WTC11 (cell line): ENCODE results near the gene ATF7. TPM values are rescaled to one million over a fixed set of nuclear protein-coding genes. Genes with fewer than 3 reads are reported as not detected.

Experiments
- ATAC-seq: fragments of 200-7000 bp; cut with Tn5 transposase; 2 replicates; pipeline ENCODE4 v1.10.0; 2021; ENCODE audit warnings: mild to moderate bottlenecking, moderate library complexity
- CTCF ChIA-PET: fragments of 300-600 bp; sonication (Branson Sonifier 250); formaldehyde crosslinking; loops from one replicate; lab custom pipeline; 2021; ENCODE audit warnings: antibody characterized with exemption; lab: Charles Lee
- POLR2A ChIA-PET: fragments of 350-600 bp; sonication (Branson Sonifier 250); formaldehyde crosslinking; loops from one replicate; lab custom pipeline; 2021; ENCODE audit warnings: antibody characterized with exemption; lab: Charles Lee
- DNase-seq: peaks from one replicate; pipeline ENCODE4 v3.0.0; 2021; ENCODE audit warnings: low spot score
- H3K27ac Mint-ChIP-seq: 2 replicates; pipeline ENCODE4 v1.8.0; 2021; ENCODE audit warnings: mixed read lengths
- H3K27me3 Mint-ChIP-seq: 2 replicates; pipeline ENCODE4 v1.8.0; 2021; ENCODE audit warnings: low read depth, mild to moderate bottlenecking, moderate library complexity, mixed read lengths
- H3K36me3 Mint-ChIP-seq: 2 replicates; pipeline ENCODE4 v1.8.0; 2021; ENCODE audit warnings: mixed read lengths
- H3K4me1 Mint-ChIP-seq: 2 replicates; pipeline ENCODE4 v1.8.0; 2022; ENCODE audit warnings: mixed read lengths
- H3K4me3 Mint-ChIP-seq: 2 replicates; pipeline ENCODE4 v1.8.0; 2021; ENCODE audit warnings: mild to moderate bottlenecking, moderate library complexity, mixed read lengths
- H3K9me3 Mint-ChIP-seq: 2 replicates; pipeline ENCODE4 v1.8.0; 2021; ENCODE audit warnings: mixed read lengths
- AFF4 ChIP-seq: sonication (generic); formaldehyde crosslinking; IDR thresholded peaks from 2 replicates; pipeline ENCODE4 v1.8.1; 2023; ENCODE audit warnings: mild to moderate bottlenecking, missing genetic modification reagents, borderline replicate concordance
- ATF2 ChIP-seq: sonication (generic); formaldehyde crosslinking; IDR thresholded peaks from 2 replicates; pipeline ENCODE4 v1.8.1; 2022; ENCODE audit warnings: low read depth, missing genetic modification reagents, borderline replicate concordance
- CBFB ChIP-seq: sonication (generic); formaldehyde crosslinking; IDR thresholded peaks from 2 replicates; pipeline ENCODE4 v1.8.1; 2022; ENCODE audit warnings: mild to moderate bottlenecking, low read depth, missing genetic modification reagents
- CREM ChIP-seq: sonication (generic); formaldehyde crosslinking; IDR thresholded peaks from 2 replicates; pipeline ENCODE4 v1.8.1; 2022; ENCODE audit warnings: mild to moderate bottlenecking, missing genetic modification reagents, moderate library complexity
- ESRRA ChIP-seq: sonication (generic); formaldehyde crosslinking; IDR thresholded peaks from 2 replicates; pipeline ENCODE4 v1.8.1; 2022; ENCODE audit warnings: mild to moderate bottlenecking, missing genetic modification reagents, borderline replicate concordance
- GABPB1 ChIP-seq: sonication (generic); formaldehyde crosslinking; IDR thresholded peaks from 2 replicates; pipeline ENCODE4 v1.8.1; 2023; ENCODE audit warnings: mild to moderate bottlenecking, missing genetic modification reagents
- GTF2I ChIP-seq: fragments of 250-450 bp; sonication (Bioruptor Pico); conservative IDR thresholded peaks from 2 replicates; pipeline ENCODE4 v1.4.0; 2021; ENCODE audit warnings: mild to moderate bottlenecking
- HMGXB4 ChIP-seq: sonication (generic); formaldehyde crosslinking; IDR thresholded peaks from 2 replicates; pipeline ENCODE4 v1.8.1; 2023; ENCODE audit warnings: mild to moderate bottlenecking, moderate library complexity, missing genetic modification reagents
- IRF1 ChIP-seq: sonication (generic); formaldehyde crosslinking; IDR thresholded peaks from 2 replicates; pipeline ENCODE4 v1.8.0; 2023; ENCODE audit warnings: missing genetic modification reagents
- JAZF1 ChIP-seq: fragments of 250-450 bp; sonication (Bioruptor Pico); IDR thresholded peaks from 2 replicates; pipeline ENCODE4 v1.9.0; 2021; ENCODE audit warnings: moderate library complexity, mild to moderate bottlenecking, inconsistent platforms
- KAT7 ChIP-seq: sonication (generic); formaldehyde crosslinking; IDR thresholded peaks from 2 replicates; pipeline ENCODE4 v1.8.1; 2023; ENCODE audit warnings: missing genetic modification reagents, mild to moderate bottlenecking, borderline replicate concordance
- PRDM15 ChIP-seq: sonication (generic); formaldehyde crosslinking; IDR thresholded peaks from 2 replicates; pipeline ENCODE4 v1.8.0; 2022; ENCODE audit warnings: missing genetic modification reagents
- PRRX2 ChIP-seq: fragments of 250-450 bp; sonication (Bioruptor Pico); IDR thresholded peaks from 2 replicates; pipeline ENCODE4 v1.8.0; 2021; ENCODE audit warnings: mild to moderate bottlenecking
- RELA ChIP-seq: sonication (generic); formaldehyde crosslinking; IDR thresholded peaks from 2 replicates; pipeline ENCODE4 v1.8.1; 2022; ENCODE audit warnings: missing genetic modification reagents, mild to moderate bottlenecking, borderline replicate concordance
- SOX15 ChIP-seq: fragments of 250-450 bp; sonication (Bioruptor Pico); IDR thresholded peaks from 2 replicates; pipeline ENCODE4 v1.9.0; 2021; ENCODE audit warnings: mild to moderate bottlenecking
- TEAD1 ChIP-seq: sonication (generic); formaldehyde crosslinking; IDR thresholded peaks from 2 replicates; pipeline ENCODE4 v1.8.0; 2022; ENCODE audit warnings: mild to moderate bottlenecking, missing genetic modification reagents
- ZNF138 ChIP-seq: sonication (generic); formaldehyde crosslinking; conservative IDR thresholded peaks from 2 replicates; pipeline ENCODE4 v1.8.1; 2022; ENCODE audit warnings: mild to moderate bottlenecking, moderate library complexity, missing genetic modification reagents
- ZNF219 ChIP-seq: sonication (generic); formaldehyde crosslinking; IDR thresholded peaks from 2 replicates; pipeline ENCODE4 v1.8.0; 2023; ENCODE audit warnings: missing genetic modification reagents, mild to moderate bottlenecking, borderline replicate concordance
- ZNF232 ChIP-seq: sonication (generic); formaldehyde crosslinking; IDR thresholded peaks from 2 replicates; pipeline ENCODE4 v1.8.0; 2022; ENCODE audit warnings: mild to moderate bottlenecking, missing genetic modification reagents
- ZNF317 ChIP-seq: sonication (generic); formaldehyde crosslinking; IDR thresholded peaks from 2 replicates; pipeline ENCODE4 v1.8.1; 2023; ENCODE audit warnings: low read depth, mild to moderate bottlenecking, moderate library complexity, missing genetic modification reagents, borderline replicate concordance
- ZNF512 ChIP-seq: sonication (generic); formaldehyde crosslinking; IDR thresholded peaks from 2 replicates; pipeline ENCODE4 v1.8.1; 2022; ENCODE audit warnings: missing genetic modification reagents, borderline replicate concordance
- ZSCAN18 ChIP-seq: fragments of 250-450 bp; sonication (Bioruptor Pico); IDR thresholded peaks from 2 replicates; pipeline ENCODE4 v2.1.2; 2022; ENCODE audit warnings: mild to moderate bottlenecking, moderate library complexity
- total RNA-seq: library from RNA; stranded (reverse); gene quantifications from 3 replicates; pipeline ENCODE4 v1.2.3, GENCODE V29; 2021

The ATF7 gene
- total RNA-seq, 1 experiment from 2014 or later = 16.3 TPM

GRCh38 chr12:53670971-53671370 is 44.8 kb upstream of the ATF7 start:
- H3K4me1 Mint-ChIP-seq = peaks cover 17% of the 10 kb centered on the region; the same call in 1 of the 2 replicates
- H3K36me3 Mint-ChIP-seq = peaks cover 72% of the 10 kb centered on the region
- ChIA-PET CTCF (no interaction called here), POLR2A (no interaction called here)
- no peak for DNase-seq
- TF ChIP-seq ZNF219 (CRISPR knock-in tag) = no peak
- no peak for TF ChIP-seq AFF4 (CRISPR knock-in tag)
- TF ChIP-seq SOX15 (CRISPR knock-in tag) = no peak
- TF ChIP-seq IRF1 (CRISPR knock-in tag) = no peak
- no peak for TF ChIP-seq RELA
- TF ChIP-seq CBFB (CRISPR knock-in tag) = no peak
- no peak for TF ChIP-seq ZNF138
- no peak for TF ChIP-seq KAT7 (CRISPR knock-in tag)
- no peak for TF ChIP-seq GABPB1 (CRISPR knock-in tag)
- TF ChIP-seq GTF2I (CRISPR knock-in tag) = no peak
- TF ChIP-seq CREM (CRISPR knock-in tag) = no peak
- no peak for TF ChIP-seq ZNF317
- TF ChIP-seq PRRX2 (CRISPR knock-in tag) = no peak
- no peaks in the 10 kb centered on the region; the same call in 1 of the 2 replicates for H3K27me3 Mint-ChIP-seq
- no peak for ATAC-seq
- no peak overlapping the region for H3K27ac Mint-ChIP-seq
- no peaks in the 10 kb centered on the region for H3K9me3 Mint-ChIP-seq
- no peak overlapping the region for H3K4me3 Mint-ChIP-seq

GRCh38 chr12:53670308-53670707 is 44.1 kb upstream of the ATF7 start:
- H3K36me3 Mint-ChIP-seq = peaks cover 79% of the 10 kb centered on the region
- ChIA-PET POLR2A (no interaction called here), CTCF (no interaction called here)
- no peak overlapping the region for H3K4me3 Mint-ChIP-seq
- TF ChIP-seq ATF2 (CRISPR knock-in tag) (no peak), ZSCAN18 (no peak), ESRRA (no peak), JAZF1 (CRISPR knock-in tag) (no peak), GABPB1 (CRISPR knock-in tag) (no peak), TEAD1 (no peak), PRDM15 (CRISPR knock-in tag) (no peak), ZNF512 (CRISPR knock-in tag) (no peak), ZNF232 (CRISPR knock-in tag) (no peak), HMGXB4 (CRISPR knock-in tag) (no peak)
- no peak overlapping the region for H3K27ac Mint-ChIP-seq
- DNase-seq = no peak
- H3K9me3 Mint-ChIP-seq = no peaks in the 10 kb centered on the region
- H3K27me3 Mint-ChIP-seq = no peaks in the 10 kb centered on the region
- no peak for ATAC-seq
- peaks cover 14% of the 10 kb centered on the region; the same call in 1 of the 2 replicates for H3K4me1 Mint-ChIP-seq
